Psoas muscle (tissue), 8 donors: ENCODE data around the gene IFIH1. TPM values are rescaled to one million over a fixed set of nuclear protein-coding genes. Genes with fewer than 3 reads are reported as not detected.

Experiments used
- ATAC-seq, 4 donors: fragments of 200-7000 bp; cut with Tn5 transposase; one replicate each; pipeline ENCODE4 v1.9.1; 2020; ENCODE audit warnings: moderate library complexity in 3 of 4, mild to moderate bottlenecking in 2 of 4
- DNase-seq, 2 donors: peaks; one replicate each; pipeline ENCODE4 v3.0.0-alpha.2; 2020
- H3K27ac ChIP-seq: fragments of 200-600 bp; one replicate; pipeline ENCODE4 v1.8.0; 2022
- H3K27me3 ChIP-seq, 3 donors: fragments of 200-600 bp in 1 of 3; one replicate each; pipeline versions ENCODE4 v1.6.1 to v1.8.0; 2013 to 2022; ENCODE audit warnings: low read length in 2 of 3, mild to moderate bottlenecking in 2 of 3, moderate library complexity in 1 of 3; ENCODE audit not compliant: insufficient read depth in 3 of 3
- H3K36me3 ChIP-seq, 2 donors: fragments of 200-600 bp in 1 of 2; one replicate each; pipeline versions ENCODE4 v1.6.1 to v1.8.0; 2013 to 2022; ENCODE audit warnings: low read depth in 1 of 2, mild to moderate bottlenecking in 1 of 2, moderate library complexity in 1 of 2; ENCODE audit not compliant: insufficient read depth in 1 of 2
- H3K4me1 ChIP-seq: fragments of 200-600 bp; one replicate; pipeline ENCODE4 v1.8.0; 2022
- H3K4me3 ChIP-seq: fragments of 200-600 bp; one replicate; pipeline ENCODE4 v1.8.0; 2022; ENCODE audit warnings: mild to moderate bottlenecking
- H3K9me3 ChIP-seq: fragments of 200-600 bp; one replicate; pipeline ENCODE4 v1.8.0; 2022
- CTCF ChIP-seq: fragments of 200-600 bp; IDR thresholded peaks from one replicate; pipeline ENCODE4 v1.8.0; 2022; ENCODE audit warnings: antibody characterized with exemption
- WGBS, 3 donors: extraction: QIAGEN DNeasy Blood & Tissue Kit; methylation state at CpG; one replicate each; pipeline versions ENCODE4 v1.1.6 to v1.1.7; 2013; 5-methylcytosine and 5-hydroxymethylcytosine counted together
- intact Hi-C, 2 donors: fragments of 100-400 bp; cut with DNase I; formaldehyde crosslinking; loops; one replicate each; pipeline versions ENCODE4 v1.11.0 to v1.14.2; 2022
- polyA plus RNA-seq, 3 donors: library from polyadenylated mRNA; stranded (reverse); fragments of 200-250 nt; gene quantifications; one replicate each; pipeline ENCODE4 v1.2.3, GENCODE V29; 2013
- total RNA-seq, 4 donors: library from RNA; stranded (reverse); fragmentation: NEBNext Ultra II Directional in 2 of 4; extraction: Animal tissue kit (Norgen Biotek cat#: 25700) in 2 of 4; gene quantifications; one replicate each; pipeline versions ENCODE4 v1.2.1 to v1.2.4, GENCODE V29; 2021 to 2023
- donor health status: healthy with polysubstance abuse.
- donor health status: DM: no; HTN: no; CAD: no; lungs with moderate emphysema.
- donor health status: Bipolar disorder and iron deficiency.
- donor health status: healthy.
- donor health status: DM: yes; HTN: yes; CAD: no.
- donor health status: DM: no; HTN: no; CAD: no.
- donor health status: DM: no; HTN: no; CAD: no.
- donor health status: DM: yes; HTN: yes; CAD: no.

Gene IFIH1
- total and polyA plus RNA-seq, 7 donors = 0.98 to 3.6 (median 1.8) TPM

GRCh38 chr2:162343492-162343823 is 25.0 kb upstream of the IFIH1 start:
- WGBS, 3 donors = 47 to 50% (median 49%) methylated on average over 4 of the region's 4 CpGs
- DNase-seq (no peak), ATAC-seq (no peak)
- H3K27ac ChIP-seq = no peak overlapping the region
- H3K4me3 ChIP-seq = peak overlapping the region; percentile 79
- H3K27me3 ChIP-seq = no peaks in the 10 kb centered on the region
- no peak for TF ChIP-seq CTCF
- no peaks in the 10 kb centered on the region for H3K36me3 ChIP-seq
- H3K4me1 ChIP-seq = peaks cover 4% of the 10 kb centered on the region
- H3K9me3 ChIP-seq = no peaks in the 10 kb centered on the region
- intact Hi-C loops = no loop called here

- TF ChIP-seq CTCF = no peak
- H3K4me3 ChIP-seq = no peak overlapping the region
- no peaks in the 10 kb centered on the region for H3K36me3 ChIP-seq
- WGBS, 3 donors = 59 to 71% (median 60%) methylated on average over 2 of the region's 2 CpGs
- no peaks in the 10 kb centered on the region for H3K27me3 ChIP-seq
- H3K4me1 ChIP-seq = peaks cover 4% of the 10 kb centered on the region
- intact Hi-C loops = no loop called here
- H3K9me3 ChIP-seq = no peaks in the 10 kb centered on the region
- no peak for ATAC-seq
- DNase-seq = no peak
- no peak overlapping the region for H3K27ac ChIP-seq
Measured at GRCh38 chr2:162342841-162343240, 24.4 kb upstream of the IFIH1 start.

- DNase-seq (no peak), ATAC-seq (no peak)
- TF ChIP-seq CTCF = no peak
- Histone ChIP-seq H3K27ac (no peak overlapping the region), H3K4me1 (peaks cover 4% of the 10 kb centered on the region), H3K27me3 (no peaks in the 10 kb centered on the region), H3K36me3 (no peaks in the 10 kb centered on the region), H3K9me3 (no peaks in the 10 kb centered on the region), H3K4me3 (no peak overlapping the region)
- intact Hi-C loops = no loop called here
- WGBS, 3 donors = 38 to 41% (median 38%) methylated on average over 3 of the region's 3 CpGs
Measured at GRCh38 chr2:162342321-162342720, 23.8 kb upstream of the IFIH1 start.

- no peak overlapping the region for H3K4me3 ChIP-seq
- H3K27ac ChIP-seq = no peak overlapping the region
- ATAC-seq = no peak
- TF ChIP-seq CTCF = no peak
- intact Hi-C loops = no loop called here
- no peak for DNase-seq
- no peaks in the 10 kb centered on the region for H3K36me3 ChIP-seq
- peaks cover 4% of the 10 kb centered on the region for H3K4me1 ChIP-seq
- no peaks in the 10 kb centered on the region for H3K27me3 ChIP-seq
- no peaks in the 10 kb centered on the region for H3K9me3 ChIP-seq
Measured at GRCh38 chr2:162340822-162341221, 22.3 kb upstream of the IFIH1 start.

- Histone ChIP-seq H3K9me3 (no peaks in the 10 kb centered on the region), H3K27me3 (no peaks in the 10 kb centered on the region), H3K27ac (no peak overlapping the region), H3K4me3 (no peak overlapping the region), H3K4me1 (no peaks in the 10 kb centered on the region), H3K36me3 (no peaks in the 10 kb centered on the region)
- WGBS, 3 donors = 87 to 89% (median 88%) methylated on average over 2 of the region's 2 CpGs
- no peak for ATAC-seq
- TF ChIP-seq CTCF = no peak
- DNase-seq = no peak
- intact Hi-C loops = no loop called here
Measured at GRCh38 chr2:162337868-162338267, 19.4 kb upstream of the IFIH1 start.
